Smooth muscle cell of the brain vasculature (primary cell): ENCODE data around the gene RELB.
A peak's percentile ranks its signal among the peaks of the same experiment; 100 is the strongest.
"Not testable (repeated sequence)": the region's sequence is repeated elsewhere in the genome, so short reads cannot be mapped to it uniquely, and the experiment has no call there.

ENCODE experiments used
- DNase-seq: peaks from one replicate; pipeline ENCODE4 v3.0.0-alpha.2; 2012; ENCODE audit warnings: low read depth, low spot score

Gene RELB, protein sequence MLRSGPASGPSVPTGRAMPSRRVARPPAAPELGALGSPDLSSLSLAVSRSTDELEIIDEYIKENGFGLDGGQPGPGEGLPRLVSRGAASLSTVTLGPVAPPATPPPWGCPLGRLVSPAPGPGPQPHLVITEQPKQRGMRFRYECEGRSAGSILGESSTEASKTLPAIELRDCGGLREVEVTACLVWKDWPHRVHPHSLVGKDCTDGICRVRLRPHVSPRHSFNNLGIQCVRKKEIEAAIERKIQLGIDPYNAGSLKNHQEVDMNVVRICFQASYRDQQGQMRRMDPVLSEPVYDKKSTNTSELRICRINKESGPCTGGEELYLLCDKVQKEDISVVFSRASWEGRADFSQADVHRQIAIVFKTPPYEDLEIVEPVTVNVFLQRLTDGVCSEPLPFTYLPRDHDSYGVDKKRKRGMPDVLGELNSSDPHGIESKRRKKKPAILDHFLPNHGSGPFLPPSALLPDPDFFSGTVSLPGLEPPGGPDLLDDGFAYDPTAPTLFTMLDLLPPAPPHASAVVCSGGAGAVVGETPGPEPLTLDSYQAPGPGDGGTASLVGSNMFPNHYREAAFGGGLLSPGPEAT

DNA sequence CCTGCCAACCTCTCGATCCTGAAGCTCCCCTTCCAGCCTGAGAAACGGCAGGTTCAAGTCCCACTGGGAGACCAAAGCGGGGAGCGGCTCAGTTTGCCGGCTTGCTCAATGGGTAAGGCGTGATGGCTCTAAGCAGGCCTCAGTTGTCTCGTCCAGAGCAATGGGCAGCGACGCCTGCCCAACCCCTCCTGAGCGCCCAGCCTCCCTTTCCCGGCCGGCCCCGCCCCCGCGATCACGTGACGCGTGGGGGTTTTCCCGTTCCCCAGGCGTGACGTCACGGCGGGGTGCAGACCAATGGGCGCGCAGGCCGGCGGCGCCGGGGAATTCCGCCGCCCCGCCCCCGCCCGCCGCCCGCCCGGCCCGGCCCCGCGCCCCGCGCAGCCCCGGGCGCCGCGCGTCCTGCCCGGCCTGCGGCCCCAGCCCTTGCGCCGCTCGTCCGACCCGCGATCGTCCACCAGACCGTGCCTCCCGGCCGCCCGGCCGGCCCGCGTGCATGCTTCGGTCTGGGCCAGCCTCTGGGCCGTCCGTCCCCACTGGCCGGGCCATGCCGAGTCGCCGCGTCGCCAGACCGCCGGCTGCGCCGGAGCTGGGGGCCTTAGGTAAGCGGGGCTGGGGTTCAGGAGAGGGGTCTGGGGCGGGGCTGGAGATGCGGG lies at the start of gene RELB:
RELB (plus strand) TSS at position 378 of the 653 bp plus-strand sequence; CDS start at position 494, 116 bp downstream.
- DNase-seq, result peak; percentile 65

DNA sequence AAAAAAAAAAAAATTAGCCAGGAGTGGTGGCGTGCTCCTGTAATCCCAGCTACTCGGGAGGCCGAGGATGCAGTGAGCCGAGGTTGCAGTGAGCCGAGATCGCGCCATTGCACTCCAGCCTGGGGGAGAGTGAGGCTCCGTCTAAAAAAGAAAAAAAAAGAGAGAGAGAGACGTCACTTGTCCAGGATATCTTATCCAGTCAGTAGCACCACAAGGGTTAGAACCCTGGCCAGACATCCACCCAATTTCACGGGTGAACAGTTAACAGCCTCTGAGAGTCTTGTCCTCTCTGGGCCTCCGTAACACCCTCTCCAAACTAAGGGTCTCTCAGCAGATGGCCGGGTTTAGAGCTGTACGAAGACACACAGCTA lies 47.0 kb upstream of the RELB start:
- DNase-seq, result no peak

DNA sequence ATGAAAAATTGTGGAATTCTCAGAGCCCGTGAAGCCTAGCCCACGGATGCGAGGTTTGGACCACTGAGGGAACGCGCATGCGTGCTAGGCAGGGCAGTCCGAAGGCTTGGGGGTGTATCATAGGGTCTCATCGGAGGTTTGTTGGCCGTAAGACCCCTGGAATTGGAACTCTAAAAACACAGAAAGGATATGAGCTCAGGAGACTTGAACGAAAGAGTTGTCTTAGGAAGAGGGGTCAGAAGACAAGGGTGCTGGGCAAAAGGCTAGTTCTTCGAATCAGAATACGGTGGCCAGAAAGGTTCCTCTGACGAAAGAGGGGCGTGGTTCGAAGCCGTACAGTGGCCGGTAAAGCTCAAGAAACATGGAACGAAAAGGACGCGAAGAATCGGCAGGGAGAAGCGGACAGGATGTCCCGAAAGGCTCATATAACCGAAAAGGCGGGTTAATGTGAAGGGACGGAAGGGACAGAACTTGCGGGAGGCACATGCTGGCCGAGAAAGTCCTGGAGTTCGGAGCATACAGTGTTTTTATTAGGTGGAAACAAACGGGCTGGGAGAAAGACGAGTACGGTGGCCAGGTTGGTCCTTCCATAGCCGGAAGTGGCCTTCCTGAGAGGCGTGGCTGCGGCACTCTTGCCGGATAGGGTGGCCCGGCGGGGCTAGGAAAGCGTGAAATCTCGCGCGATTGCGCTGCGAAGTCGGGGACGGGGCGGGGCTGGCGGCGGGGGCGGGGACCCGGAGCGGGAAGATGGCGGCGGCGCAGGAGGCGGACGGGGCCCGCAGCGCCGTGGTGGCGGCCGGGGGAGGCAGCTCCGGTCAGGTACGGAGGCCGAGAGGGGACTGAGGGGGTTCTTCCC lies 46.4 kb upstream of the RELB start, which contains the start of gene CLPTM1:
CLPTM1 (plus strand) TSS at position 732 of the 856 bp plus-strand sequence; CDS start at position 748, 16 bp downstream.
- DNase-seq, result peak; percentile 94

DNA sequence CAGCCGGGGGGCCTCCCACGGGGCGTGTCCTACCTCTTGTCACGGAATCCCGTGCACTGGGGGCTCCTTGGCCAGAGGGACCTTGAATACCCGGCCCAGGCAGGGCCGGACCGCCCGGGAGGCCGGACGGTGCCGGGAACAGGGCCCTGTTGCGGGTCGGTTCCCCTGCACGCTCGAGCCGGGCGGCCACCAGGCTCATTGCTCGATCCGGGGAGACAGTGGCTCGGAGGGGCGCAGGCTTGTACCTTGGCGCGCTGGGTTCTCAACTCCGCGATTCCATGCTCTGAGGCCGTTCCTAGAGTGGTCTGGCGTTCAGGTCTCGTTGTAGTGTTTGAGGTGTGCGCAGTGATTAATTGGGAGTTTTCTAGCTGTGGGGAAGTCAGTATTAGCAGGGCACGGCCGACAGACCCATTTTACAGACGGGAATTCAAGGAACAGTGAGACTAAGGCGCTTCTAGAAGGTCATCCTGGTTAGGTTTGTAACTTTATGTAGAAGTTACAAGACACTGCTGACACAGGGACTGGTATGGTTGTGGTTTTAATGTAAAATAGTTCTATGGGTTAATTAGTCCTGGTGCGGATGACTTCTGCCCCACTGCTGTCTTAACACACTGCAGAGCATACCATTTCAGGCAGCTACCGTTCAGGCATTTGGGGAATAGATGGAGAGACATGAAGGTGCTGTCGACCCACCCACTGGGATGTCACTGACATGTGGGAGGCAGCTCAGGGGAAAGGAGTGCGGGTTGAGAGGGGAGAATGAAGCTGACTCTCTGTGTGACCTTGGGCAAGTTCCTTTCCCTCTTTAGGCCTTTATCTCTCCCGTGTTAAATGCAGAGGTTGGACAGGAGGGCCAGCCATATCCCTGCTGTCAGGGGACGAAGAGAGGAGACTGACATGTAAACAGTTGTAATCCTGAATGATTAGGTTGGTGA lies 45.5 kb upstream of the RELB start:
- DNase-seq, result no peak

DNA sequence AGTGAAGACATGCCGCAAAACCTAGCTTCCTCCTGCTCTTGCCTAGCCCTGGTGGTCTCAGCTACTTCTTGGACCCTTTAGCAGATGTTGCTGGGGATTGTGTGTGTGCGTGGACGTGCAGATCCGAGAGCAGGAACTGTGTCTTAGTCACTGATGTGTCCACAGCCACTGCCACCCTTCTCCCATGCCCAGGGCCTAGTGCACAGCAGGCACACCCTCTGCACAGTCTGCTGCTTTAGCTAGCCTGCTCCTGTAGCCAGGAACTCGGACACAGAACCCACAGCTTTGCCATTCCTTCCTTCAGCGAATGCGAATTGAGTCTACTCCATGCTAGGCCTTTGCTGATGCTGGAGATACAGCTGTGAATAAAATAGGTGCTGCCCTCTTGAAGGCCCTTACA lies 43.7 kb upstream of the RELB start:
- no peak for DNase-seq

DNA sequence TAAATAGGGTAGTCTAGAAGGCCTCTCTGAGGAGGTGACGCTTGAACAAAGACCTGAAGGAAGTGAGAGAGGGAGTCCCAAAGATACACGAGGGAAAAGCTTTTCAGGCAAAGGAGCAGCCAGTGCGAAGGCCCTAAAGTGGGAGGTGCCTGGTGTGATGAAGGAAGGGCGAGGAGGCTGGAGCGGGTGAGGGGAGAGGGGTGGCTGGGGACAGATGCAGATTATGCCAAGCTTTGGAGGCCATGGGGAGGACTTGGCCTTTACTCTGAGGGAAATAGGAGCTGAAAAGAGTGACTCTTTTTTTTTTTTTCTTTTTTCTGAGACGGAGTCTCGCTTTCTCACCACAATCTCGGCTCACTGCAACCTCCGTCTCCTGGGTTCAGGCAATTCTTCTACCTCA lies 43.2 kb upstream of the RELB start:
- DNase-seq, result no peak

DNA sequence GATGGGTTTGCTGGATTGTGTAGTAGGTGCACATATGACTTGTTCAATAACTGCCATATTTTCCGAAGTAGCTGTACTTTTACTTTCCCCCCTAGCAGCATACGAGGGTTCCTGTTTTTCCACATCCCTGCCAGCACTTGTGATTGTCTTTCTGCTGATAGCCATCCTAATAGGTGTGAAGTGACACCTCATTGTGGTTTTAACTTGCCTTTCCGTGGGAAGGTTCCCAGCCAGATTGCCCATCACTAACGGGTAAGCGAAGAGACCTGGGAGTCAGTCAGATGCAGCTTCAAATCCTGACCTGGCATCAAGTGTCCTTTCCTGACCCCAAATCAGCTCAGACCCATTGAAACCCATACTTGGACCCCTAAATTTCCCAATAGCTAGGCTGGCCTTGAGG lies 41.6 kb upstream of the RELB start:
- DNase-seq, result no peak

DNA sequence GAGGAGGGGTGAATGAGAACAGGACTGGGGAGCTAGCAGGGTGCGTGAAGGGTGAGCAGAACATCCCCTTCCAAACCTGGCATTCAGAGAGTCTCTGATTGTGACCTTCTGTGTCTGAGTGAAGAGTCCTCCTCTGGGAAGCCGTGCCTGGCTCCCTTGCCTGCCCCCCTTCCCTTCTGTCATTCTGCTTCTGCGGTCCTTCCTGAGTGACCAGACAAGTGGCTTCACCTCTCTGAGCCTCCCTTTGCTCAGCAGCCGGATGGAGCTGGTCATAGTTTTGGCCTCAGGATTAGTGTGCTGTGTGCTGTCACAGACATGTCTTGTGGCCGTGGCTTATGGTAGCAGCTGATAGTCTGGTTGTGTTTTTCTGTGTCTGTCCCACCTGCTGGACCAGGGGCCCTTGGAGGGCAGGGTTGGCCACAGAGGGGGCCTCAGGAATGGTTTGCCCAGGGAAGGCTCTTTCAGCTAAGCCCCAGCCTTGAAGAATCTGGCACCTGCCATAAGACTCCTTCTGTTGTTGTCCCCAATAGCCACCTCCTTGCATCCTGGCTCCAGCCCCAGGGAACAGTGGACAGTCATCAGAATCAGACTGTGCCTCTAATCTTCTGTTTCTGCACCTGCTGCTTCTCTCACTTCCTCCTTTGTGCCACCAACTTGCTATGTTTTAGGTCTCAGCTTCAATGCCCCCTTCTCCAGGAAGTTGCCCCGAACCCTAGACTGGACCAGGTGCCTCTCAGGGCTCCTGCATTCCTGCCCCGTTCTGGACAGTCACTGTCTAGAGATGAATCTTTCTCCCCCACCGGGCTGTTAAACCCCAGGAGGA lies 40.1 kb upstream of the RELB start:
- DNase-seq, result no peak

DNA sequence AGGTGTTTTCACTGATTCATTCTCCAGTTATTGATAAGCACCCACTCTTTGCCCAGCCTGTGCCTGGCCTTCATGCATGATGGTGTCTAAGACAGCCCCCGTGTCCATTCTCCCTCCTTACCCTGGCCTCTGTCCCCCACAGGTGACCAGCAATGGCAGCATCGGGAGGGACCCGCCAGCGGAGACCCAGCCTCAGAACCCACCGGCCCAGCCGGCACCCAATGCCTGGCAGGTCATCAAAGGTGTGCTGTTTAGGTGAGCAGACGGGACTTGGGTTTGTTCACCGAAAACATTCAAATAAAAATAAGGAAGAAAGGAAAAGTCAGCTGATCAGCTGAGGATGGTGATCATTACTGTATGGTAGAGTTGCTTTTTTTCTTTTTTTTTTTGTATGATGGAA lies 39.4 kb upstream of the RELB start:
- DNase-seq, result no peak

DNA sequence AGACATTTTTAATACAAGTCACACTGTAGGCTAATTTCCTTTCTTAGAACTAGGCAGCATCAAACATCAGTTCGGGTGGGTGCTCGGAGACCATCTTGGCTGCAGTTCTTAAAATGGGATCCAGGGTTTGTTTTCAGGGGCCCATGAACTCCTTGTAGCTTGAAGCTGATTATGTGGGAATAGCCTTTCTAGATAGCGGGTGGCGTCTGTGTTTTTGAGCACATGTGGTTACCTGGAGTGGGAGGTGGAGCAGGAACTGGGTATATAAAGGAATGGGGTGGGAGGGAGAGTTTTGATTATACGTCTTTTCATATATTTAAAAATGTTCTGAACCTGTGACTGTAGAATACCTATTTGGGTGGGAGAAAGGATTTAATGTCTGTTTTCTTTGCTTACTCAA lies 33.1 kb upstream of the RELB start:
- no peak for DNase-seq

DNA sequence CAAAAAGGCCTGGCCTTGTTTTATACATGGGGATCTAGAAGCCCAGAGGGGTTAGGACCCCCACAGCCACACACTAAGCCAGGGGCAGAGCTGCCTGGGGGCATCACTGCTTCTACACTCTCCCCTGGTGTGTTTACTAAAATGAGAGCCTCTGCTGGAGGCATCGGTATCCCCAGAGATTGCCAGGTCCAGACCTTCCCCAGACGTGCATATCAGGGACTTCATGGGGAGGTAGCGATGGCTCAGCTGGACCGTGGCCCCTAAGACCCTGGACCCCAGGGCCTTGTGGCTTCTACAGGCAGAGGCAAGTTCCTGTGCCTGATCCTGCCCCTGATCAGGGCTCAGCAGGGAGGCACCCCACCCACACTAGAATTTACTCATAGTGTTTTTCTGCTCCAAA lies 32.6 kb upstream of the RELB start:
- no peak for DNase-seq

DNA sequence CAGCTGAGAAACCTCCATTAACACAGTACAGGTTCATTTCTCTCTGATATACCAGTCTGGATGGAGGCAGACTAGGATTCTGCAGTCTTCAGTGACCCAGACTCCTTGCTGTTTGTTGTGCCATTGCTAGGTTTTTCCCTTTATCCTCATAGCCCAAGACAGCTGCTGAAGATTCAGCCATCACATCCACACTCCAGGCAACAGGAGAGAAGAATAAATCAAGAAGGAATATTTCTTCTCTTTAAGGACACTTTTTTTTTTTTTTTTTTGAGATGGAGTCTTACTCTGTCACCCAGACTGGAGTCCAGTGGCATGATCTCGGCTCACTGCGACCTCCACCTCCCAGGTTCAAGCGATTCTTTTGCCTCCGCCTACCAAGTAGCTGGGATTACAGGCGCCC lies 31.8 kb upstream of the RELB start:
- no peak for DNase-seq

DNA sequence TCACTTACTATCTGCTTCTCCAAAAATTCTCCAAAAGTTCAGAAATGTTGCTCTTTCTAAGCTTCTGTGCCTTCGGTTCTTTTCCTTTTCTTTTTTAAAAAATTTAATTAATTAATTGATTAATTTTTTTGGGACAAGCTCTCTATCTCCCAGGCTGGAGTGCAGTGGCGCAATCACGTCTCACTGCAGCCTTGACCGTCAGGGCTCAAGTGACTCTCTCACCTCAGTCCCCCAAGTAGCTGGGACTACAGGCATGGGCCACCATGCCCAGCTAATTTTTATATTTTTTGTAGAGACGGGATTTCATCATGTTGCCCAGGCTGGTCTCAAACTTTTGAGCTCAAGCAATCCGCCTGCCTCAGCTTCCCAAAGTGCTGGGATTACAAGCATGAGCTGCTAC lies 29.8 kb upstream of the RELB start:
- not testable (repeated sequence) for DNase-seq

DNA sequence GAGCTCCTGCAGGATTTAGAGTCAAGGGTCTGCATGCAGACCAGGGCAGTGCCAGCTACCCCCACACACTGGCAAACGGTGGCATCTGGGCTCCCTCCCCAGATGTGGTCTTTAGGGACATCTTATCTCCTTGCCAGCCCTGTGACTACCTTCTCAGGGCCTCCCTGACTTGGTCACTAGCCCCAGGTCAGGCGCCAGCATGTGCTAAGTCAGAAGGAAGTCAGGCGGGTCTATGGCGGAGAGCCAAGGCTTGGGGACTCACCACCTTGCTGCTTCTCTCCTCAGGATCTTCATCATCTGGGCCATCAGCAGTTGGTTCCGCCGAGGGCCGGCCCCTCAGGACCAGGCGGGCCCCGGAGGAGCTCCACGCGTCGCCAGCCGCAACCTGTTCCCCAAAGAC lies 28.5 kb upstream of the RELB start:
- no peak for DNase-seq

DNA sequence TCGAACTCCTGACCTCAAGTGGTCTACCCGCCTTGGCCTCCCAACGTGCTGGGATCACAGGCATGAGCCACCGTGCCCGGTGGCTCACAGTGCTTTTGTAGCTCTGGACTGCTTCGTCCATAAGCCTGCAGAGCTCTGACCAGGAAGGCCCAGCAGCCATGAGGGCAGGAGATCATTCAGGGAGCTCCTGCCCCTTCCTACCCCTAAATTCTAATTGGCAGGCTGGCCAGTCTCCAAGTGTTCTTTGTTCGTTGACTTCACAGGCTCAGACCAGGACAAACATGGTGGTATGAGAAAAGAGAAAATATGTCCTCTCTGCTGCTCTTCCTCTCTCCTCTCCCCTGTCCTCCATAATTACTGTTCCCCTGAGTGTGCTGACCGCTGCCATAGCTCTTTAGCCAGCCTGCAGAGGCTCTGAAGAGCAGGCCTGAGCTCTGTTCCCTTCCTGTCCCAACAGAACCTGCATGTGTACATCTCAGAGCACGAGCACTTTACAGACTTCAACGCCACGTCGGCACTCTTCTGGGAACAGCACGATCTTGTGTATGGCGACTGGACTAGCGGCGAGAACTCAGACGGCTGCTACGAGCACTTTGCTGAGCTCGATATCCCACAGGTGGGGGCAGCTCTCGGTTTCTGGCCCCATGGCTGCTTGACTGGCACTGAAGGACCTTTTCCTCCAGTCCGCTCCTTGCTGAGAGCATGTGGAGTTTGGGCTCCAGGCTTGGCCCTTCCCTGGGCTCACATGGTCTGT lies 27.1 kb upstream of the RELB start:
- DNase-seq, result no peak

DNA sequence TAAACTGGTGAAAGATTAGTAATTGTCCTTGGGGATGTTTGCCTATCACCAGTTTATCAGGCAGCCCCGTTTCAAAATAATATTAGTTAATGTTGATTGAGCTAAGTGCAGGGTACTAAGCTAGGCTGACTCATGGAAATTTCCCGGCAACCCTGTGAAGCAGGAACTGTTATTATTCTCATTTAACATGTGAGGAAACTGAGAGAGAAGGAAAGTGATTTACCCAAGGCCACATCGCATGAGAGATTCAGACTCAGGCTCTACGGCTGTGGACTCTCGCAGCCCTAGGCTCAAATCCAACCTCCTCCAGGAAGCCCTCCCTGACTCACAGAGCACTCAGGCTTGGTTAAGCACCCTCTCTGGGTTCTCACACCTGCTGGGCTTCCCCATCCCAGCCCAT lies 26.4 kb upstream of the RELB start:
- DNase-seq, result no peak

DNA sequence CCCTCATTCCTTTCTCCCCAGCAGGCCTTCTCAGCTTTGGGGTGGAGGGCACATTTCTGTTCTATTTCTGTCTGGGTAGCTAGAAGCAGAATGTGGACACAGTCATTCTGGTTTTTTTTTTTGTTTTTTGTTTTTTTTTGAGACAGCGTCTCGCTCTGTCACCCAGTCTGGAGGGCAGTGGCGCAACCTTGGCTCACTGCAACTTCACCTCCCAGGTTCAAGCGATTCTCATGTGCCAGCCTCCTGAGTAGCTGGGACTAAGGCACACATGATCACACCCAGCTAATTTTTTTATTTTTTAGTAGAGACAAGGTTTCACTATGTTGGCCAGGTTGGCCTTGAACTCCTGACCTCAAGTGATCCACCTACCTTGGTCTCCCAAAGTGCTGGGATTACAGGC lies 25.8 kb upstream of the RELB start:
- no peak for DNase-seq

DNA sequence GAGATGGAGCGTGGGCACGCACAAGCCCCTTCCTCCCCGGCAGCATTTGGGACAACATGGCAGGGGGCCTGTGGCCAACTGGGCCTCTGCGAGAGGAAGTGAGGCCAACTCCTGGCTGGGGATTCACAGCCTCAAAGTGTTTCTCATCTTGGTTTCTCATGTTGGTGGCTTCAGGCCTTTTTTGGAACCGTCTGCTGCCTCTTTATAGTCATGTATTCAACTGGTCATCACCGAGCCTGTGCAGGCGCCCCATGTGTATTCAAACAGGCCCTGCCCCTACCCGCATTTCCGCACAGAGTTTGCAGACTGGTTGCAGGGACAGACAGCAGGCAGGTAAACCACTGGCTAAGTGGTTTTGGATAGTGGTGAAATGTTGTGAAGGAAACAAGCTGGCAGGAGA lies 17.3 kb upstream of the RELB start:
- no peak for DNase-seq

DNA sequence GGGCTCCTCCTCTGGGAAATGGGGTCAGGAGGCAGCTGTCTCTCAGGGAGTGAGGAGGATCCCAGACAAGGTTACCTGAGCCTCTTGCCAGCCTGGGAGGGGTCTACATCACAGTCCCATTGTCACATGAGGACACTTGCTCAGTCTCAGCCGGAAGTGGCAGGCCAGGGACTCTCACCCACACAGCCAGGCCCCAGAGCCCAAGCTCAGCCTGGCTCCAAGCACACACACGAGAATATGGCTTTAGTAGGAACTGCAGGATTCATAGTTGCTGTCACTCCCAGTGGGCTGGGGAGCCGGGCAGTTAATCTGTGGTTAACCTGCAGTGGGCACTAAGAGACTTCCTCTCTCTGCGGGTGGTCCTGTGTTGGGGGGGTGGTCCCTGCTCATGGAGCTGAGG lies 15.8 kb upstream of the RELB start:
- no peak for DNase-seq
